HG03280 (cell line): ENCODE results near the gene PTRH1.

Source experiments
- ATAC-seq: cut with Tn5 transposase; IDR thresholded peaks from one replicate; pipeline ENCODE4 v1.9.1; 2021; ENCODE audit warnings: mild to moderate bottlenecking, moderate library complexity; ENCODE audit not compliant: unreplicated experiment

Gene PTRH1

DNA sequence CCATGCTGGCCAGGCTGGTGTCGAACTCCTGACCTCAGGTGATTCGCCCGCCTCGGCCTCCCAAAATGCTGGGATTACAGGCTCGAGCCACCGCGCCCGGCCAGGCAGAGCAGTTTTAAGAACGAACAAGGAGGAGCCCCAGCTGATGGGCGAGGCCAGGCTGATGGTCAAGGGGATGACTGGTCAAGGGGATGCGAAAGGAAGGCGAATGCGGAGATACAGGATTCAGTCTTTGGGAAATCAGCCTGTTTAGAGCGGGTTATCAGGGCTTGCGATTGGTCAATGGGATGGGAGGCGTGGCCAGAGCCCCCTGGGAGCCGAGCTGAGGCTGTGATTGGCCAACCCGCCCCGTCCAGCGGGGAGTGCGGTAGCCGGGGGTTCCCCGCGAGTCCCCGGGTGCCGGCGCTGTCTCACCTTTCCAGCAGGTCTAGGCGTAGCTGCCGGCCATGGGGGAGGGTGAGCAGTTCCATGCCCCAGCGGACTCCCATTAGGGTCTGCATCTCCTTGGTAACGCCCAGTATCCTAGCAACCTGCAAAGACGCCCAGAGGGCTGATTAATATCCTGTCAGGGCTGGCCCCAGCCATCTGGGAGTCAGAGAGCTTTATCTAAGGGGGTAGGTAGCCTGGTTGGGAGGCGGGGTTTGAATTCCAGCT is 27.1 kb upstream of the PTRH1 start:
- ATAC-seq: no peak

- ATAC-seq: no peak
Measured at GRCh38 chr9:127741831-127742434, 26.5 kb upstream of the PTRH1 start.

GRCh38 chr9:127739614-127740330 is 24.3 kb upstream of the PTRH1 start:
- no peak for ATAC-seq

DNA sequence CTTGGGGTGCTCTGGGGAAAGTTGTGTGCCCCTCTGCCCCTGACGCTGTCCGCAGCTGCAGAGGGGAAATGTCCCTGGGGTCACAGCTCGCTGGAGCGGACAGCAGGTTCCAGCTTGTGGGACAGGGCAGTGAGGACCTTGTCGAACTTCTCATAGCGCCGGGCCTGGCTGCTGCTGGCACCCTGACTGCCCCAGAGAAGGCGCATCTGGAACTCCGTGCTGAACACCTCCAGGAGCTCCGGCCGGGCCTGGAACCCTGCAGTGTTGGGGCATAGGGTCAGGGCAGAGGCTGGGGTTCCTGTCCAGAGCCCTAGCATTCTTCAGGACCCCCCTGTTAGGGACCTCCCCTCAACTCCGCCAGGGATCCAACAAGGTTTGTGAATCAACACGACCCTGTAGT is 23.2 kb upstream of the PTRH1 start:
- ATAC-seq: no peak

DNA sequence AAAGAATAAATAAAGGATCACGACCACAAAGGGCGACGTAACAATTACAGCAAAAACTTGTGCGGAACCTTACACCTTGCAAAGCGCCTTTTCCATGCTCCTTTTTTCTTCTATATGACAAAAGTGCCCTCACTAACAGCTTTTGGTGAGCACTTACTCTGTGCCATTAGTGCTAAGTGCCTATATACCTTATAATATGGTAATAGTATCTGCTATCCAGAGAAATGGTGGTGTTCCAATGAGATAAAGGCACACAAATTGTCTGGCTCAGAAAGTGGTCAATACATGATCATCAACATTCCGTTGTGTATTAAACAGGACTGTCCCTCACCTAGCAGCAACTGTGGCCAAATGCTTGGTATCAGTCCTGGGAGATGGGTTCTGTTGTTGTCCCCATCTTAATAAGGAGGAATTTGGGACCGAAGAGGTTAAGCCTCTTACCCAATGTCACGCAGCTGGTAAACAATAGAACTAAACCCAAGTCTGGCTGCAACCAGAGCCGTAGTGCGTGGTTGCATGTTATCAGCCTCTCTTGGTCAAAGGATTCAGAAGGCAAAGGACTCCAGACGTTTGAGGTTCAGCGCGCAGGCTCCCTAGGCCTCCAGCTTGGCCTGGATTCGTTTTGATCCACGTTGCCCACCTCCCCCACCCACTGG is 20.2 kb upstream of the PTRH1 start:
- no peak for ATAC-seq

DNA sequence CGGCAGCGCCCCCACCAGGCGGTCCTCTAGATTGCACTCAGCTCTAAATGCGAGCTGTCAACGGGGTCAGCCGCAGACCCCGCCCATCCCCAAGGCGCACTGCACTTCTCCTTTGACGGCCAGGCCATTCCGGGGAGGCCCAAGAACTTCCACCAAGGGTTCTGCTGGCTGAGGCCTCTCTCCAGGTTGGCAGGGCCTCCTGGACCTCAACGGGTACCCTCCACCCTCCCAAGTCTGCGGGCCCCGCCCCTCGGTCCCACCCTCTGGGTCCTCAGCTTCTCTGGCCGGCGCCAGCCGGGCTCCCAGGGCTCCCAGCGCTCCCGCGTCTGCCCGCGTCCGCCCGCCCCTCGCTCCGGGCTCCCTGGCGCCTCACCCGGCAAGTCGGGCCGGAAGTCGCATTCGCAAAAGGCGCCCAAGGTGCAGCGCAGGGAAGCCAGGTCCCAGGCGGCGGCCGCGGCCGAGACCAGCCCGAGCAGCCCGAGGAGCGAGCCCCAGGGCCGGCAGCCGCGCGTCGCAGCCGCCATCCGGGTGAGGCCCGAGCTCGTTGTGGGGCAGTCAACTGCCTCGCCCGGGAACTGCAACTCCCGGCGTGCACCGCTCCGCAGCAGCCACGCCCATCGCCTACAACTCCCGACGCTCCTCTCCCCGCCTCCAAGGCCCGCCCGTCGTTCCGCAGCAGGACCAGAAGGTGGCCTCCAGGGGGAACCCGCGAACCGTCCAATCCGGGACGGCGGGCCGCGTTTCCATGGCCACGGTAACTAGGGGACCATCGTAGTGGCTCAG is 19.5 kb upstream of the PTRH1 start, which contains the start of gene TOR2A:
Gene TOR2A, minus strand, starts transcription at position 548 of the 783 bp plus-strand sequence. Its CDS starts 24 bp downstream, at position 524.
- peak; percentile 89 for ATAC-seq

GRCh38 chr9:127734247-127734746 is 18.8 kb upstream of the PTRH1 start:
- ATAC-seq: no peak

- no peak for ATAC-seq
Measured at GRCh38 chr9:127733614-127734013, 18.2 kb upstream of the PTRH1 start.

DNA sequence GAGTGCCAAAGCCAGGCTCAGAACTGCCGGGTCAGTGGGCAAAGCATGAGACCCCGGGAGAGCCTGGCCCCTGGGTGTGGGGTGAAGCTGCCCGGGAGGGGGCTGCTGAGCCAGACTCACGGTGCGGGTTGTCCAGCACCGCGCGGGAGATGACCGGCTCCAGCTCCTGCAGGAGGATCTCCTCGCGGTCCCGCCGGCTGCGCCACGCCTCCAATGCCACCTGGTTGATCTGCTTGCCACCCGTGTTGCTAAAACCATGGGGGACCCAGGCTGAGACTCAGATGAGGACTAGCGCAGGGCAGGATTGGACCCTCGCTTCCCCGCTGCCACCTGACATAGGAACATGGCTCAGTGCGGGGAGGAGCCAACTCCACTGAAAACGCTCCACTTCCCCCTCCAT is 17.0 kb upstream of the PTRH1 start:
- ATAC-seq: no peak

DNA sequence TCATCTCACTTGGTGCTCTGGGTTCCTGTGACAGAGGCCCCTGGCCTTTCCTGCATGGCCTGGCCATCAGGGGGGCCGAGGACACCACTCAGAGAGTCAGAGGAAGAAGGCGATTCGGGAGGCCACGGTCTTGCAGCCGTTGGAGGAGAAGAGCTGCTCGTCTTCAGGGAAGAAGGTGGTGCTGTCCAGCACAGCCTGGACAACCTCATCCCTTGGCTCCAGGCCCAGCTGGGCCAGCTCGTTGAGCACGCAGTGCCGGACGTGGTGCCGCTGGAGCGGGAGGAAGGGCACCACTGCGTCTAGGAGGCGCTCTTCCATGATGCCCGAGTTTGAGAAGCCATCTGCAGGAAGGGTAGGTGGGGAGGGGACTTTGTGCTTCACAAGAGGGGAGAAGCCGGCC is 16.5 kb upstream of the PTRH1 start:
- ATAC-seq: no peak

DNA sequence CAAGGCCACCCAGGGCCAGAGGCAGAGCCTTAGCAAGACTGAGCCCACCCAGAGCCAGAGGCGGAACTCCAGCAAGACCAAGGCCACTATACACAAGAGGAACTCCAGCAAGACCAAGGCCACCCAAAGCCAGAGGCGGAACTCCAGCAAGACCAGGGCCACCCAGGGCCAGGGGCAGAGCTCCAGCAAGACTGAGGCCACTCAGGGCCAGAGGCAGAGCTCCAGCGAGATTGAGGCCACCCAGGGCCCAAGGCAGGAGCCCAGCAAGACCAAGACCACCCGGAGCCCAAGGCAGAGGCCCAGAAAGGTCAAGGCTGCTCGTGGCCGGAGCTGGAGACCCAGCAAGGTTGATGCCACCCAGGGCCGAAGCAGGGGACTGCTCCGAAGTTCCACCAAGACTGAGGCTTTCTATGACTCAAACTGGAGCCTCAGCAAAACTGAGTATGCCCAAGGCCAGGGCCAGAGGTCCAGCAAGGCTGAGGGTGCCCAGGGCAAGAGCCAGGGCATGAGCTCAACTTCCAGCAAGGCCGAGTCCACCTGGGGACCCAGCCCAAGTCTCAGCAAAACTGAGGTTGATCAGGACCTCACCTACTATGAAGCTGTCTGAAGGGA is 15.4 kb upstream of the PTRH1 start:
- ATAC-seq: no peak

DNA sequence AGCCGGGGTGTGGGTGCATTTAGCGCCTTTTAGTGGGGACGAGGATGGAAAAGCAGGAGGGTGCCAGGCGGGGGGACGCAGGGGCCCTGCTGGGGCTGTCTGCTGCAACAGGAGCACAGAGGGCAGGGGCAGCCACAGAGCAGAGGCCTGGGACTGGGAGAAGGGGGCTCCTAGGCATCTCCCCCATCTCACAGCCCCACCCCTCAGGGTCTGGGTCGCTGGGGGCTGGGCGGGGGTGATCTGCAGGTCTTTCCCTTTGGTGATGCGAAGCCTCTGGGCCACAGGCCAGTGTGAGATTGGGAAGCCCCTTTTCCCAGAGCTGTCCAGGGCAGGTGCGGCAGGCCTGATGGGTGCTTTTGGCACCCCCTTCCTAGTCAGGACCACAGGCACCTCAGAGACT is 14.8 kb upstream of the PTRH1 start:
- ATAC-seq: no peak

DNA sequence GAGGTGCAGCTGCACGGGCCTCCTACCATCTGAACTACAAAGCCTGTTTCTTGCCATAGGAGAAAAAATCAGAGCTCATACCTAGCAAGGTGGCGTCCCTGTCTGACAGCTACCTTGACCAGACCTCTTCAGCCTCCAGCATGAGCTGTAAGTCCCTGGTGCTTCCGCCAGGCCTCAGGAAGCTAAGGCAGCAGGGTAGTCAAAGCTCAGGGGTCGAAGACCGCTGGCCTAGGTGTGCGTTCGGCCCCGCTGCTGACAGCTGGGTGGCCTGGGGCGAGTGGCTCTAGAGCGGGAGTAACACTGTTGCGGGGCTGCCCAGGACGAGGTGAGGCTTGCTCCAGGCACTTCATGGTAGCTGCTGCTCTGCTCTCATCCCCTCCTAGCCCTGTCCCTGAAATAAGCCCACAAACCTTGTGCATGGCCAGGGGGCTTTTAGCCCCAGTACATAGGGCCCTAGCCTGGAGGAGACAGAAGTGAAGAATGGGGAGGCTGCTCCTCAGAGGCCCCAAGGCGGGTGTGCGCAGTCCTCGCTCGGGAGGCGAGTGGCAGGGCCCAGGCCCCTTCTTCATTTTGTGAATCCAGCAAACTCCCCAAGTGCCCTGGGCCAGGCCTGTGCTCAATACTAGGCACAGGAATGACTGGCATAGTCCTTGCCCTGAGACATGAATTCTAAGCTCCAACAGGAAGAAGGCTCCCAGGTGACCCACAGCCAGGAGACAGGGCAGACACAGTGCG is 14.2 kb upstream of the PTRH1 start:
- ATAC-seq: no peak

DNA sequence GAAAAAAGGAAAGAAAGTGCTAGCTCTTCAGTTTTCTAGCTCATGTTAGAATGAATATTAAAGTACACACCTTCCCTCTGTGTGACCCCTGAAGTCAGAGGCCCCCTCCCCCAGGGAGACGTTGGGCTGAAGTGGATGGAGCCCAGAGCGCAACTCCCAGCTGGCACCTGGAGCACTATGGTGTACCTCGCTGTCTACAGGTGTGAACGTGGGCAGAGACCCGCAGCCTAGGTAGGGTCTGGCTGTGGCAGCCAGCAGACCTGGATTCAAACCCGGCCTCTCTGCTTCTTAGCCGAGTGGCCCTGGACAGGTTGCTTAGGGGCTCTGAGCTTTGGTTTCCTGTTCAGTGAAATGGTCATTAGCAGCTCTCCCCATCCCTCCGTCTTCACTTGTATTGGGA is 13.3 kb upstream of the PTRH1 start:
- ATAC-seq: no peak

DNA sequence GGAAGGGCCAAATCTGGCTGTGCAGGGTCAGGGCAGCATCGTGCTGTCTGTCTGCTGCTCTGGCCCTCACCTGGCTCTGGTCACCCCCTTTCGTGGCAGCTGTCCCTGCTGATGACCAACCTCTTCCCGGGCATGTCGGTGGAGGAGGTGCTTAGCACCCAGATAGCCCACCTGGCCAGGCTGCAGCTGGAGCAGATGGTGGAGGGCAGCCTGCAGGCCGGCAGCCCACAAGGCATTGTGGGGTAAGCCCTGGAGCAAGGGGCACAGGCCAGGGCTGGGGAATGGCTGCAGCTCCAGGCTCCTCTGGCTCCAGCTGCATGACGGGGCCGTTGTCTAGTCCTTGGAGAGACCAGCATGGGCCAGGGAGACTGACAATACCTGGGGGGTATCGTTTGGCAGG is 11.4 kb upstream of the PTRH1 start:
- no peak for ATAC-seq

DNA sequence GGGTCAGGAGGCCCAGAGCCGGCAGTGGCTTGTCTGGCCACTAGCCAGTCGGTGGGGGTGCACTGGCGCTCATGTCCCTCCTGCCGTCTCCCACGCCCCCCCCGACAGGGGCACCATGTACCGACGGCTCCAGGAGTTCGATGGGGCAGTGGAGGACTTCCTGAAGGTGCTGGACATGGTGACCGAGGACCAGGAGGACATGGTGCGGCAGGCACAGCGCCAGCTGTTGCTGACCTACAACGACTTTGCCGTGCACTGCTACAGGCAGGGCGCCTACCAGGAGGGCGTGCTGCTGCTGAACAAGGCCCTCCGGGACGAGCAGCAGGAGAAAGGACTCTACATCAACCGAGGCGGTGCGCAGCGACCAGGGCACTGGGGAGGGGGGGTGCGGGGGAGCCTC is 8.5 kb upstream of the PTRH1 start:
- no peak for ATAC-seq

GRCh38 chr9:127723444-127723843 is 8.0 kb upstream of the PTRH1 start:
- ATAC-seq: no peak

DNA sequence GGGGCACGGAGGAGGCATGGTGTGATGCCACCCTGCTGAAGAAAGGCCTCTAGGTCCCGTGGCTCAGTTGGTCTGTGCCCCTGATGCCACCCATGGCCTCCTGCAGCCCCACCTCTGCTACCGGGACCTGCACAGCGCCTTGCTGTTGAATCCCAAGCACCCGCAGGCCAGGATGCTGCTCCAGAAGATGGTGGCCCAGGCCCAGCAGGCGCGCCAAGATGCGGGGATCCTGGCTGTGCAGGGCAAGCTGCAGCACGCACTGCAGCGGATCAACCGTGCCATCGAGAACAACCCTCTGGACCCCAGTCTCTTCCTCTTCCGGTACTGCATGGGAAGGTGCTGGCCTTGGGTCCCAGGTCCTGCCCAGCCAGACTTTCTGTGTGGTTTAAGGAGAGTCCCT is 7.5 kb upstream of the PTRH1 start:
- no peak for ATAC-seq

DNA sequence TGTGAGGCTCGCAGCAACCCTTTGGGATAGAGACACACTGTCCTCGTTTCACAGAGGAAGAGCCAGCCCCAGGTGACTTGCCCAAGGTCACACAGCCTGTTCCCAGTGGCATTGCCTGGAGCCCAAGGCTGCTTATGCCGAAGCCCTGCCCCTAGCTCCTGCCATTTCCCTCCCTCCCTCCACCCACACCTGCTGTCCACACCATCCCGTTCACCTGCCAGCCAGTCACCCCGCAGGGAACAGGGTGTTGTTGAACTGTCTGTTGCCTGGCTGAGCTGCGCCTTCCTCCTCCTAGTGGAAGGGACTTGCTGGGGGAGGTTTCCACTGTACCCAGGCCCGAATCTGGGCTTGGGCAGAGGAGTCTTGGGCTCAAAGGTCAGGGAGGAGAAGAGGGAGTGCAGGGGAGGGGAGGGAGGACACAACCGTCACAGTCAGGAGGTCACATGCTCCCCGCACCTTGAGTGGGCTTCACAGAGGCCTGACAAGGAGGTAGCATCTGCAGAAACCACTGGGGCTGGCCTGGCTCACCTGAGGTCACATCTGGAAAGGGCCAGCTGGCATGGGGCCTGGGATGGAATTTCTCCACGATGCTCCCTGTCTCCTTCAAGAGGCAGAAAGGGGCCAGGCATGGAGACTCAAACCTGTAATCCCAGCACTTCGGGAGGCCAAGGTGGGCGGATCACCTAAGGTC is 6.7 kb upstream of the PTRH1 start:
- no peak for ATAC-seq
